BJ (cell line): Measurements from ENCODE around the gene UQCC5. TPM values are rescaled to one million over a fixed set of nuclear protein-coding genes. Genes with fewer than 3 reads are reported as not detected.

Source experiments
- CTCF ChIA-PET: fragments of 350-600 bp; formaldehyde crosslinking; extraction: SDS; loops from one replicate; lab custom pipeline; 2021; ENCODE audit warnings: antibody characterized with exemption, inconsistent platforms; lab: Yijun Ruan, JAX
- POLR2A ChIA-PET: fragments of 300-600 bp; sonication (Branson Sonifier 250); formaldehyde crosslinking; extraction: SDS; loops from one replicate; lab custom pipeline; 2021; ENCODE audit warnings: antibody characterized with exemption; lab: Charles Lee
- DNase-seq: peaks from one replicate; pipeline ENCODE4 v3.0.0-alpha.2; 2011; ENCODE audit warnings: low read depth
- H3K27me3 ChIP-seq: 2 replicates; pipeline ENCODE4 v1.6.0; 2011; ENCODE audit warnings: low read length; ENCODE audit not compliant: control insufficient read depth, insufficient read depth
- H3K36me3 ChIP-seq: 2 replicates; pipeline ENCODE4 v1.5.1; 2011; ENCODE audit warnings: low read length; ENCODE audit not compliant: control insufficient read depth, insufficient read depth
- H3K4me3 ChIP-seq: 2 replicates; pipeline ENCODE4 v1.5.1; 2011; ENCODE audit warnings: low read depth, mild to moderate bottlenecking, control low read depth, low read length
- polyA plus RNA-seq: library from polyadenylated mRNA; depleted of rRNA; stranded (reverse); fragments of >200 nt; gene quantifications from 2 replicates; pipeline ENCODE4 v1.2.3, GENCODE V29; 2011
- TF ChIP-seq, protein P1 (sequence below): IDR thresholded peaks from 2 replicates; pipeline ENCODE4 v1.5.1; 2011; ENCODE audit warnings: low read depth, mild to moderate bottlenecking, control low read depth, inconsistent platforms, low read length, moderate library complexity; ENCODE audit not compliant: insufficient read depth

The UQCC5 gene
- polyA plus RNA-seq, 1 experiment, result 11.9 TPM

DNA sequence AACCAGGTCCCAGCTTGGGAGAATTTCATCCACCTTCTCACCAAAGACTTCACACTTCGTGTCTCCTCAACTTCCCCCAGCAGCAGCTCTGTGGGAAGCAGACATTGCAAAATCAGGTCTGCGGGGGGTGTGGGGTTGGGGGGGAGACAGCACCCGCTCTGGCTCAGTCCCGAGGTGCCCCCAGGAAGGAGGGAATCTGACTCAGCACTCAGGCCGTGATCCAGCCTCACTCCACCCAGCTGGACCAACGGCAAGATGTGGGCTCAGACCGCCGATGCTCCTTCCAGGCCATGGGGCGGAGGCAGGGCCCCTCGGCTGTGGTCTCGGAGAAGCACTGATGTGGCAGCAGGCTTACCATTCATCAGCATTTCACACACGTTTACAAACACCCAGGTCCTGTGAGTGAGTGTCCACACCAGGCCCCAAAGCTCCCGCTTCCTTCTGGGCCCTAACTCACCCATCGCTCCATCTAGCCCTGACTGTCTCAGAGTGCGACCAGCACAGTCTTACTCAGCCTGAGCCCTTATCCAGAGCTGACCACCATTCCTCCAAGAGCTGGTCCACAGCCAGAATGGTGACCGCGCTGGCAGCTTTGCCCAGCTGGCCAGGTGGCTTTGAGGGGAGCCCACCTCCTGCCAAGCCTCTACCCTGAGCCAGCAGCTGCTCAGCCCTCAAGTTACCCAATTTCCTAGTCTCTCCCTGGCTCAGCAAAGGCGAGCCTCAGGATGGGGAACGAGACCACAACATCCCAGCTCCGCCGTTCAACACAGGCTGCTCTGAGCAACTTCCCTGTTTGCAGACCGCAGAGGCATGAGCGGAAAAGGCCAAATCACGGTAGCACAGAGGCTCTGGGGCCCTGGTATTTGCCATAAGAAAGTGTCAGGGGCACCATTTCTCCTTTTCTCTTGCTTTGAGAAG is 38.0 kb upstream of the UQCC5 start:
- DNase-seq, result peak; percentile 14
- TF ChIP-seq, protein P1, sequence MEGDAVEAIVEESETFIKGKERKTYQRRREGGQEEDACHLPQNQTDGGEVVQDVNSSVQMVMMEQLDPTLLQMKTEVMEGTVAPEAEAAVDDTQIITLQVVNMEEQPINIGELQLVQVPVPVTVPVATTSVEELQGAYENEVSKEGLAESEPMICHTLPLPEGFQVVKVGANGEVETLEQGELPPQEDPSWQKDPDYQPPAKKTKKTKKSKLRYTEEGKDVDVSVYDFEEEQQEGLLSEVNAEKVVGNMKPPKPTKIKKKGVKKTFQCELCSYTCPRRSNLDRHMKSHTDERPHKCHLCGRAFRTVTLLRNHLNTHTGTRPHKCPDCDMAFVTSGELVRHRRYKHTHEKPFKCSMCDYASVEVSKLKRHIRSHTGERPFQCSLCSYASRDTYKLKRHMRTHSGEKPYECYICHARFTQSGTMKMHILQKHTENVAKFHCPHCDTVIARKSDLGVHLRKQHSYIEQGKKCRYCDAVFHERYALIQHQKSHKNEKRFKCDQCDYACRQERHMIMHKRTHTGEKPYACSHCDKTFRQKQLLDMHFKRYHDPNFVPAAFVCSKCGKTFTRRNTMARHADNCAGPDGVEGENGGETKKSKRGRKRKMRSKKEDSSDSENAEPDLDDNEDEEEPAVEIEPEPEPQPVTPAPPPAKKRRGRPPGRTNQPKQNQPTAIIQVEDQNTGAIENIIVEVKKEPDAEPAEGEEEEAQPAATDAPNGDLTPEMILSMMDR, result no peak
- Histone ChIP-seq H3K36me3 (peaks cover 4% of the 10 kb centered on the region; the same call in 1 of the 2 replicates), H3K4me3 (no peak overlapping the region), H3K27me3 (no peaks in the 10 kb centered on the region)
- ChIA-PET CTCF (interaction anchor here (0.9 kb wide), 1 partner anchor 16 kb away, joined by 3 read pairs; no protein-coding TSS in a partner anchor), POLR2A (interaction anchor here (0.5 kb wide), 1 partner anchor 37 kb away, joined by 6 read pairs; no protein-coding TSS in a partner anchor)

DNA sequence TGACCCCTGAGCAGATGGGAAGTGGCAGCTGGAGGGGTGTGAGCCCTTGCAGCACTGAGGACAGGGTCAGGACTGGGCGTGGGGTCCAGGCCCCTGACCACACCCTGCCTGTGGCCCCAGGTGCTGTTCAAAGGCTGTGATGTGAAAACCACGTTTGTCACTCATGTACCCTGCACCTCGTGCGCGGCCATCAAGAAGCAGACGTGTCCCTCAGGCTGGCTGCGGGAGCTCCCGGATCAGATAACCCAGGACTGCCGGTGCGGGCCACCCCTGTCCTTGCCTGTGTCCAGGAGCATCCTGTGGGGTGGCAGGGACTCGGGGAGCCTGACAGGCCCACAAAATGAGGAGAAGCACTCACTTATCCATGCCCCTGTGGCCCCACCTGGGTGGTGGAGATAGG is 35.4 kb upstream of the UQCC5 start:
- H3K36me3 ChIP-seq, result no peaks in the 10 kb centered on the region
- ChIA-PET POLR2A (no interaction called here), CTCF (interaction anchor here (0.7 kb wide), 1 partner anchor 35 kb away, joined by 3 read pairs; no protein-coding TSS in a partner anchor)
- H3K27me3 ChIP-seq, result no peaks in the 10 kb centered on the region
- TF ChIP-seq, protein P1, result no peak
- DNase-seq, result no peak
- no peak overlapping the region for H3K4me3 ChIP-seq

DNA sequence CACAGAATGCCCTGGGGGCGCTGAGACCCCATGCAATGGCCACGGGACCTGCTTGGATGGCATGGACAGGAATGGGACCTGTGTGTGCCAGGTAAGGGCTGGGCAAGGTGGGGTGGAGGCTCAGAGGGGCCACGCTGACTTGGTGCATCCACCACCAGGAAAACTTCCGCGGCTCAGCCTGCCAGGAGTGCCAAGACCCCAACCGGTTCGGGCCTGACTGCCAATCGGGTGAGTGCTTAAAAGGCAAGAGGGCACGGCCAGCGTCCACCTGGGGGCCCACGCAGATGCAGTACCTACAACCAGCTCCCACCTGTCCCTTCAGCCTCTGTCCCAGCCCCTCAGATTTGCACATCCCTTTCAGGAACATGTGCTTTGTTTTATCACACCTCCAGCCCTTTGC is 34.4 kb upstream of the UQCC5 start:
- DNase-seq, result no peak
- POLR2A ChIA-PET, result no interaction called here
- CTCF ChIA-PET, result no interaction called here
- Histone ChIP-seq H3K27me3 (no peaks in the 10 kb centered on the region), H3K36me3 (no peaks in the 10 kb centered on the region), H3K4me3 (no peak overlapping the region)
- TF ChIP-seq, protein P1, result no peak

DNA sequence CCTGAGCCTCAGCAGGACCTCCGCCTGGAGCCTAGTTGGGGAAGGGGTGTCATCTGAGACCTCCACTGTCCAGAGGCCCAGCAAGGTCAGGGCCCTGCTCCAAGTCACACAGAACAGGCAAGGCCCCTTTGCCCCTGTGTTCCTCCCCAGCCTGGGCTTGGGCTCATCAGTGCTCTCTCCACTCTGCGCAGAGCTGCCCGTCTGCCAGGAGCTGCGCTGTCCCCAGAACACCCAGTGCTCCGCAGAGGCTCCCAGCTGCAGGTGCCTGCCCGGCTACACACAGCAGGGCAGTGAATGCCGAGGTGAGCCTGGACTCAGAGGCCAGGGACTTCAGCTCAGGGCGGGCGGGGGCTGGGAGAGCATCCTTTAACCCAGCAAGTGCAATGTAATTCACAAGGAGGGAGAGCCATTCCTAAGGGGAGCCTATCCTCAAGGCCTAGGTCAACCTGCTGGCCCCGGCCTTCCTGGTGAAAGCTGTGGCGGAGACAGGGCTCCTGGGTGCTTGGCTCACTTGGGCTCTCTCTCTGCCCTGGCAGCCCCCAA is 33.5 kb upstream of the UQCC5 start:
- TF ChIP-seq, protein P1, result no peak
- no peak for DNase-seq
- Histone ChIP-seq H3K27me3 (no peaks in the 10 kb centered on the region), H3K4me3 (no peak overlapping the region), H3K36me3 (no peaks in the 10 kb centered on the region)
- POLR2A ChIA-PET, result interaction anchor here (0.6 kb wide), 1 partner anchor 68 kb away, joined by 7 read pairs; no protein-coding TSS in a partner anchor
- CTCF ChIA-PET, result no interaction called here

DNA sequence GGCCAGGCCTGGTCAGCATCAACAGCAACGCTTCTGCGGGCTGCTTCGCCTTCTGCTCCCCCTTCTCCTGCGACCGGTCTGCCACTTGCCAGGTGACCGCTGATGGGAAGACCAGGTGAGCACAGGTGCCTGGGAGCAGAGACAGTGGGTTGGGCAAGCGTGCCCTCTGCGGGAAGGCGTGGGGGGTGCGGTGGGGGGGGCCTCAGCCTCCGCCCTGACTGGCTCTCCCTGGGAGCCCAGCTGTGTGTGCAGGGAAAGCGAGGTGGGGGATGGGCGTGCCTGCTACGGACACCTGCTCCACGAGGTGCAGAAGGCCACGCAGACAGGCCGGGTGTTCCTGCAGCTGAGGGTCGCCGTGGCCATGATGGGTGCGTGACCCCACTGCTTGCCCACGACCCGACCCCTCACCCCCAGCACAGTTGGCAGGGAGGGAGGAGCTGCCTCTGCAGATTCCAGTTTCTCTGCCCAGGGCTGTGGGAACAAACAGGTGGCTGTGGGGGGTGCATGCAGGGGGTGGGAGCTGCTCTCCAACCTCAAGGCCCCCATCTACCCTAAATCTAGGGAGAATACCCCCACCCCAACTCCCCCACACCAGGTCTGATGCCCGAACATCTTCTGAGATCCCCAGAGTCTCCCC is 32.5 kb upstream of the UQCC5 start:
- no peaks in the 10 kb centered on the region for H3K36me3 ChIP-seq
- CTCF ChIA-PET, result no interaction called here
- no peak for DNase-seq
- H3K27me3 ChIP-seq, result no peaks in the 10 kb centered on the region
- POLR2A ChIA-PET, result no interaction called here
- H3K4me3 ChIP-seq, result no peak overlapping the region
- TF ChIP-seq, protein P1, result no peak
